Transverse colon (tissue), 4 donors: ENCODE results near the gene GADD45G. TPM values are rescaled to one million over a fixed set of nuclear protein-coding genes. Genes with fewer than 3 reads are reported as not detected.

Source experiments
- DNase-seq: peaks from one replicate; pipeline ENCODE4 v3.0.0-alpha.2; 2019
- H3K27ac ChIP-seq, 4 donors: fragments of 200-600 bp; sonication (generic); 2 replicates each; pipeline ENCODE4 v1.5.1; 2016 to 2018; ENCODE audit warnings: inconsistent platforms in 4 of 4
- H3K27me3 ChIP-seq: fragments of 200-600 bp; sonication (generic); 2 replicates; pipeline ENCODE4 v1.5.1; 2017; ENCODE audit warnings: inconsistent platforms
- H3K36me3 ChIP-seq, 4 donors: fragments of 200-600 bp; sonication (generic); 2 replicates each; pipeline ENCODE4 v1.5.1; 2017 to 2019; ENCODE audit warnings: inconsistent platforms in 4 of 4
- H3K4me1 ChIP-seq, 4 donors: fragments of 200-600 bp; sonication (generic); 2 replicates each; pipeline ENCODE4 v1.5.1; 2017 to 2020; ENCODE audit warnings: inconsistent platforms in 4 of 4
- H3K4me3 ChIP-seq, 4 donors: fragments of 200-600 bp; sonication (generic); 1 replicate in 1 of 4; 2 replicates in 3 of 4; pipeline versions ENCODE4 v1.5.1 to v1.6.1; 2017 to 2019; ENCODE audit warnings: inconsistent platforms in 4 of 4
- H3K9me3 ChIP-seq, 2 donors: fragments of 200-600 bp; sonication (generic); 2 replicates each; pipeline ENCODE4 v1.5.1; 2017 to 2019; ENCODE audit warnings: inconsistent platforms in 2 of 2
- EP300 ChIP-seq: sonication (generic); formaldehyde crosslinking; IDR thresholded peaks from one replicate; pipeline ENCODE4 v1.6.1; 2017; ENCODE audit warnings: antibody characterized with exemption, low read depth
- POLR2A ChIP-seq: fragments of 450-650 bp; IDR thresholded peaks from one replicate; pipeline ENCODE4 v1.6.1; 2016; ENCODE audit warnings: antibody characterized with exemption, mild to moderate bottlenecking, moderate library complexity
- POLR2AphosphoS5 ChIP-seq, 3 donors: sonication (generic); formaldehyde crosslinking; IDR thresholded peaks; one replicate each; pipeline ENCODE4 v1.6.1; 2016; ENCODE audit warnings: antibody characterized with exemption in 3 of 3
- WGBS, 2 donors: methylation state at CpG; one replicate each; pipeline ENCODE4 v1.1.5; 2018; ENCODE audit warnings: low coverage in 1 of 2; 5-methylcytosine and 5-hydroxymethylcytosine counted together
- in situ Hi-C, 4 donors: fragments of 200-750 bp; cut with MboI; loops; one replicate each; pipeline versions ENCODE4 v1.15.0 to v1.15.1; 2017; ENCODE audit warnings: low sequenced_read_pairs in 3 of 4, low pct_ligation_motif_present in 1 of 4, low pct_unique_long_range_greater_than_20kb in 1 of 4
- intact Hi-C: fragments of 100-400 bp; cut with DNase I; formaldehyde crosslinking; loops from one replicate; pipeline ENCODE4 v1.15.1; 2023; ENCODE audit warnings: low total_unique reads
- total RNA-seq, 4 donors: library from RNA; depleted of rRNA; stranded (reverse); fragments of >200 nt; gene quantifications; one replicate each; pipeline ENCODE4 v1.1.0, GENCODE V29; 2016
- TF ChIP-seq, protein P1 (sequence below), 5 experiments: fragments of 200-600 bp in 3 of 5; fragments of 450-650 bp in 2 of 5; sonication (generic) in 3 of 5; IDR thresholded peaks; 1 replicate in 2 of 5; 2 replicates in 3 of 5; pipeline ENCODE4 v1.5.1; 2016 to 2017; ENCODE audit warnings: antibody characterized with exemption in 5 of 5, inconsistent platforms in 3 of 5, mild to moderate bottlenecking in 2 of 5, moderate library complexity in 1 of 5

The GADD45G gene
- total RNA-seq, 4 donors from 2014 or later = 8.4 to 12.7 (median 10.3) TPM

DNA sequence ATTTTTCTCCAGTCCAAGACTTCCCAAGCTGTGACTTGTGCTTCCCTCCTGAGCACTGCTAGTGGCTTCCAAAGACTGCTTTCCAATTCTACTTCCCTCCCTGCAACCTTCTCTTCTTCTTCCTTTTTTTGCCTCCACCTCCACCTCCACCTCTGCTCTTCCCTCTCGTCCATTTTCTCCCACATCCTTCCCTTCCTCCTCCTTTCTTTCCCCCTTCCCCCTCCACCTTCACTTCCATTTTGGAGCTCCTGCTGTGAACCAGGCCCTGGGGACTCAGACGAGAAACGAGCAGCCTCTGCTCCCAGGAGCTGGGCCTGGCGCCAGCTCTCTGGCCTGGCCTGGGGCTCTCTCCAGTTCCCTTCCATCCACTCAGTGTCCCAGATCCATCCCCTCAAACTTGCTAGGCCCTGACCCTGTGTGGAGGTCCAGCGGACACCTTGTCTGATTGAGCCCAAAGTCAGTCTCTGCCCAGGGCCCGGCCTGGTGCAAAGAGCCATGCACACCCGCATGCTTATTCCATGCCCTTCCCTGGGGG lies 5.6 kb downstream of the GADD45G start:
- Histone ChIP-seq H3K4me1 (peaks cover 12 to 20% (median 19%) of the 10 kb centered on the region in 4 donors), H3K27ac (no peak overlapping the region), H3K4me3 (no peak overlapping the region), H3K27me3 (no peaks in the 10 kb centered on the region), H3K36me3 (no peaks in the 10 kb centered on the region), H3K9me3 (no peaks in the 10 kb centered on the region)
- TF ChIP-seq, protein P1, sequence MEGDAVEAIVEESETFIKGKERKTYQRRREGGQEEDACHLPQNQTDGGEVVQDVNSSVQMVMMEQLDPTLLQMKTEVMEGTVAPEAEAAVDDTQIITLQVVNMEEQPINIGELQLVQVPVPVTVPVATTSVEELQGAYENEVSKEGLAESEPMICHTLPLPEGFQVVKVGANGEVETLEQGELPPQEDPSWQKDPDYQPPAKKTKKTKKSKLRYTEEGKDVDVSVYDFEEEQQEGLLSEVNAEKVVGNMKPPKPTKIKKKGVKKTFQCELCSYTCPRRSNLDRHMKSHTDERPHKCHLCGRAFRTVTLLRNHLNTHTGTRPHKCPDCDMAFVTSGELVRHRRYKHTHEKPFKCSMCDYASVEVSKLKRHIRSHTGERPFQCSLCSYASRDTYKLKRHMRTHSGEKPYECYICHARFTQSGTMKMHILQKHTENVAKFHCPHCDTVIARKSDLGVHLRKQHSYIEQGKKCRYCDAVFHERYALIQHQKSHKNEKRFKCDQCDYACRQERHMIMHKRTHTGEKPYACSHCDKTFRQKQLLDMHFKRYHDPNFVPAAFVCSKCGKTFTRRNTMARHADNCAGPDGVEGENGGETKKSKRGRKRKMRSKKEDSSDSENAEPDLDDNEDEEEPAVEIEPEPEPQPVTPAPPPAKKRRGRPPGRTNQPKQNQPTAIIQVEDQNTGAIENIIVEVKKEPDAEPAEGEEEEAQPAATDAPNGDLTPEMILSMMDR (IDR thresholded peaks at IDR 0.05) = no peak
- TF ChIP-seq POLR2AphosphoS5 (IDR thresholded peaks at IDR 0.05) (no peak), EP300 (no peak), POLR2A (no peak)
- in situ Hi-C loops (loop anchor here in 1 of 4 donors (25.0 kb wide), 1 partner anchor 302 kb away; no protein-coding TSS in a partner anchor), intact Hi-C loops (no loop called here)
- DNase-seq = no peak
- 76 to 90% methylated on average over 3 to 7 of the region's 7 CpGs for WGBS, 2 donors

DNA sequence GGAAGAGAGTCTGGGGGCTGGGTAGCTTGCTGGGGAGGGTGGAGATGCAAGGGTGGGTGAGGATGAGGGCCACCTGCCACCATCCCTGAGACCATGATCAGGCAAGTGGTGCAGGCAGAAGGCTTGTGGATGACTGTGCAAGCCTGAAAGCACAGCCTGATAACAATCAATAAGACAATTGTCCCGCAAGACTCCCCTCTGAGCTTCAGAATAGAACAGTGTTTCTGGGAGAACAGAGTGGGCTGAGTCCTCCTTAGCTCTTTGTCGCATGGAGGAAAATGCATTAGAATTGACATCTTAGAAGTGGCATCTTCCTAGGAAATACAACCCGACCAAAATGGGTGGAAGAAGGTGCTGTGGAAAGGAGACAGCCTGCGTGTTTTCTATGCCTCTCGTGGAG lies 6.6 kb downstream of the GADD45G start:
- Histone ChIP-seq H3K9me3 (no peaks in the 10 kb centered on the region), H3K4me3 (no peak overlapping the region), H3K27ac (no peak overlapping the region), H3K36me3 (no peaks in the 10 kb centered on the region), H3K4me1 (peaks cover 12 to 14% (median 14%) of the 10 kb centered on the region in 4 donors), H3K27me3 (no peaks in the 10 kb centered on the region)
- in situ Hi-C loops (loop anchor here in 1 of 4 donors (25.0 kb wide), 1 partner anchor 301 kb away; no protein-coding TSS in a partner anchor), intact Hi-C loops (no loop called here)
- WGBS, 2 donors = 93% methylated on average over 5 of the region's 5 CpGs; no CpG with 5 or more reads in 1 of the 2 donors
- TF ChIP-seq POLR2AphosphoS5 (IDR thresholded peaks at IDR 0.05) (no peak), POLR2A (no peak), EP300 (no peak)
- TF ChIP-seq, protein P1 (IDR thresholded peaks at IDR 0.05) = no peak
- DNase-seq = no peak

DNA sequence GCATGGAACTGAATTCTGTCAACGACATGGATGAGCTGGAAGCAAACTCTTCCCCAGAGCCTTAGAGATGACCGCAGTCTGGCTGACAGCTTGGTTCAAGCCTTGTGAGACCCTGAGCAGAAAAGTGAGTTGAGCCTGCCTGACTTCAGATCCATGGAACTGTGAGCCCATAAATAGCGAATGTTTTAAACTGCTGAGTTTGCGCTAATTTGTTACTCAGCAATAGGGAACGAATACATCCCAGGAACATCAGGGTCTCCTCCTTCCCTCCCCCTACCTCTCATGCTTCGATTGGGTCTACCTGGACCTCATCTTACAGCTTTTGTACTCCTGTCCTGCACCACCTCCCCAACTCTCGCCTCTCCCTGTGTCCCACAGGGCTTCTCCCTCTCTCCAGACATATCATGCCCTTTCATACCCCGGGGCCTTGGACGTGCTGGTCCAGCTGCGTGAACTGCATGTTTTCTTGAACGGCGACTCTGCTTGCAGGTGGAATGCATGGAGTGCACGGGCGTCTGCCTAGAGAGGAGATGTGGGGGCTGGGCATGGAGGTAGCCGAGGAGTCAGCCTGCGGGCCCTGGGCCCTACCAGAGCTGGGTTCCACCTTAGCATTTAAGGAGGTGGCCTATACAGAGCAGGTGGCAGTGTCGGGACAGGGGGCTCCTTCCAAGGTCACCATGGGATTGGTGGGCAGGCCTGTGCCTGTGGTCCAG lies 7.9 kb downstream of the GADD45G start:
- no peaks in the 10 kb centered on the region for H3K9me3 ChIP-seq
- 87 to 89% methylated on average over 5 to 17 of the region's 17 CpGs for WGBS, 2 donors
- H3K27me3 ChIP-seq = no peaks in the 10 kb centered on the region
- in situ Hi-C loops = loop anchor here in 1 of 4 donors (25.0 kb wide), 1 partner anchor 300 kb away; no protein-coding TSS in a partner anchor
- intact Hi-C loops = no loop called here
- no peak for DNase-seq
- TF ChIP-seq POLR2AphosphoS5 (IDR thresholded peaks at IDR 0.05) = no peak
- TF ChIP-seq, protein P1 (IDR thresholded peaks at IDR 0.05) = no peak
- no peak for TF ChIP-seq POLR2A
- TF ChIP-seq EP300 = no peak
- peaks cover under 1 to 1% (median under 1%) of the 10 kb centered on the region in 4 donors for H3K4me1 ChIP-seq
- no peak overlapping the region for H3K4me3 ChIP-seq
- no peak overlapping the region for H3K27ac ChIP-seq
- H3K36me3 ChIP-seq = no peaks in the 10 kb centered on the region
